Activated CD4-positive, CD25-positive, alpha-beta regulatory T cell (primary cell): ENCODE results near the gene SLC6A12.

Experiments
- DNase-seq, 4 experiments: peaks; one replicate each; lab custom pipeline; 2025; lab: John Stamatoyannopoulos, UW

The SLC6A12 gene

DNA sequence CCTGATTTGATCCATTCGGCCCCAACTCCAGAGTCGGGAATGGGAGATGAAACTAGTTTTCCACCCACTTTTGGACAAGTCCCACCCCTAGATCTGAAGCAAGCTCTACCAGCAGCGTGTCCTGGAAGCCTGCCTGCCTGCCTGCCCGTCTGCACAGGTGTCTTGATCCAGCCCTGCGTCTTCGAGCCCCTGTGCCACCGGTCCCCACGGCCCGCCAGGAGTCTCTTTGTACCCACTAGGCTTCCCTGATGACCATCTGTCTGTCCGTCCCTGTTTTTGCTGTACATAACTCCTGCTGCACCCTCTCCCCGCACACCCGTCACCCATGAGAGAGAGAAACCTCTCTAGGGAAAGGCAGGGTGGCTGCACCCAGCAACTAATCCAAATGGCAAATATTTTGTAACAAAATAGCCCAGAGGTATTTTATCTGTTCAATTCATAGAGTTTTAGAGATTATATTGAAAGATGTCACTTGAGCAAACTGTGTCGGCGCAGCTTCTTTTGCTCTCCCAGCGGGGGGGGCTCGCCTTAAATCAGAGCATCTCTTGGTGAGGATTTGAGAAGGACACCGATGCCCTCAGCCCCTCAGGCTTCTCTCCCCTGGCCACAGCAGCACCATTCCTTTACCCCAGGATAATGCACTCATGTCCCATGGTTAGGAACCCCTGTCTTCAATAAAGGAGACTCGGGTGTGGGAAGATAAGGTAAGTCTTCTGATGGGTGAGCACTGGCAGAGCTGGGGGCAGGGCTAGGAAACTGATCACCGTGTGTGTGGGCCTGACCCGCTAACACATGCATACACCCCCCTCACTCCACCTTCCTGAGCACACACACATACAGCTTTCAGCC, 35.8 kb downstream of the SLC6A12 start:
- no peak for DNase-seq

DNA sequence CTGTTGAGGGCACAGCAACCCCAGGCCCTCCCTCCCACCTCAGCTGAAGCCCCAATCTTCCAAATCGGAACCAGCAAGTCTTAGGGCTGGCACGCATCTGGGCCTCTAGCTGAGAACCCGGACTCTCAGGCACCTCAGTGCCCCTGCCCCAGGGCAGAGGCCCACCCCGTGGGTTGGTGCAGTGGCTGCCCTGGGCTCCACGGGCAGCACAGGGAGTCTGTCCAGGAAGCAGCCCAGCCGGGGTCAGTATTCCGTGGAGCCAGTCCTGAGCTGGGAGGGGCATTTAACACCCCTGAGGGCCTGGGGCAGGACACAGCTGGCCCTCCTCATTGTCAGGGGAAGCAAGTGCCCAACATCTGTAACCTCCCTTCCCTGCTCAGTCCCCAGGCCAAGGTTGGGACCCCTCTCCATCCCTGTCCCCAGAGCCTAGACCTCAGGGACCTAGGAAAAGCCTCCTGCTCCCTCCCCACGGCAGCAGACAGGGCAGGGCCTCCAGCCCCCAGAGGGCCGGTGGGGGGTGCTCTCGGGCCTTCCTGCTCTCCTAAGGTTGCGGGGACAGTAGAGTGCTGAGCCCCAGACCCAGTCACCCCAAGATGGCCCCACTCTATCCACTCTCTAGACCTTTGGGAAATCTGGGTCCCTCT, 36.5 kb downstream of the SLC6A12 start:
- DNase-seq = no peak

DNA sequence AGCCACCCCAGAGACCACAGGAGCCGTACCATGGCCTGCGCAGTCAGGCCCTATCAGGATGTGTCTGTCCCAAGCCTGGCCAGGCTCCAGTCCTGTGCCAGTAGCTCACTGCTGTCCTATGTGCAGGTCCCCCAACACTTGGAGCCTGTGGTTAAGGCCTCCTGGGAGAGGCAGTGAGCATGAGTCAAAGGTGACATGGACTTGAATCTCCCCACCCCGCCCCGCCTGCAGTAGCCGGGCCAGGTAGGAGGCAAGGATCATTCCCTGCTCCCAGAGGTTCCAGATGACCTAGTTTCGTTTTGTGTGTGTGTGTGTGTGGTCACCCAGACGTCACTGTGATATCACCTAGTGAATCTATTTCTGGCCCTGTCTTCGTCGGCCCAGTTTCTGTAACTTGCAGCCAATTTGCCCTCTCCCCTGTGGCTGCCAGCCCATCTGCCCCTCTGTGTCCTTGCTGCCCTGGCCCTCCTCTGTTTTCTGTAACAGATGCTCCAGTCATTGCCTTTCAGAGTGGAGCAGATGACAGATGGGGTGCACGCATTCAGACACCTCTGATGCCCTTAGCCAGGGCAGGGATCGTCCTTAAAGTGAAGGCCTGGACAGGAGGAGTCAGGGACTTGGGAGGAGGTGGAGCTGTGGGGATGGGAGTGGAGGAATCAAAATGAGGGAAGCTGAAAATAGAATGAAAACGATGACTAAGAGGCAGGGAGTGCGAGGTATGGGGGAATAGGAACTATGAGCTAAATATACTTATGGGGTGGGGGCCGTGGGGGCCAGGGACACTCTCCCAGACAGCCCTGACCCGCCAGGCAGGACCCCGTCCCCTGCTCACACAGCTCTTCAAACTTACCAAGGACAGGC, 37.4 kb downstream of the SLC6A12 start:
- DNase-seq = no peak

DNA sequence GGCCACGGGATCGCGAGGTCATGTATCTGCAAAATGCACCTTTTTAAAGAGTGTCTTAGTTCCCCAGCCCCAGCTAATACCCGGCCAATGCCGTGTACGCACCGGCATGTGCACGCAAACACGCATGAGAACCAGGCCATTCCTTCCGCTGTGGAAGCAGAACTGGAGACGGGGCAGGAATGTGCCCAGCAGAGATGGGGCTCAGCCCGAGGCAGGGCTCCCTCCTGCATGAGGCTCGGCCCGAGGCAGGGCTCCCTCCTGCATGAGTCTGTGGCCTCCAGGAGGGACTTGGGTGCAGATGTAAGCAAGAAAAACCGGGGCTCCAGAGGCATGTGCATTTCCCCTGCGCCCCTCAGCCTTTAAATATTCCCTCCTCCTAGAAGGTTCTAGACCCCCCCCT, 38.2 kb downstream of the SLC6A12 start:
- no peak for DNase-seq

DNA sequence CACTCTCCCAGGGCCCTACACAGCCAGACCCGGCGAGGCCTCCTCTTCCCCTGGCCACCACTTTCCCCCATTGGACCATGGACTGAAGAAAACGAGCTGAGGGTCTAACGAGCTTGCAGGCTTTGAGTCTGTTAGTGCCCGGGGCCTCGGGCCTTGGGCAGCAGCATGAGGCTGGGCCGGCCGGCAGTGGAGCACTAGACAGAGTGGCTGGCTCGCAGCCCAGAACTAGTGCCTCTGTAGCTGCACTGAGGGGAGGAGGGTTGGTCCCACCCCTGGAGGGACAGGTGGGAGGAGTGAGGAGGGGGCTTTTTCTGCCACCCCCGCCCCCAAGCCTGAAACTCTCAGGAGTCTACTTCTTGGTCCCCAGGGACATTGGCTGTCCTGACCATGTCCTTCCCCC, 38.7 kb downstream of the SLC6A12 start:
- DNase-seq = no peak

DNA sequence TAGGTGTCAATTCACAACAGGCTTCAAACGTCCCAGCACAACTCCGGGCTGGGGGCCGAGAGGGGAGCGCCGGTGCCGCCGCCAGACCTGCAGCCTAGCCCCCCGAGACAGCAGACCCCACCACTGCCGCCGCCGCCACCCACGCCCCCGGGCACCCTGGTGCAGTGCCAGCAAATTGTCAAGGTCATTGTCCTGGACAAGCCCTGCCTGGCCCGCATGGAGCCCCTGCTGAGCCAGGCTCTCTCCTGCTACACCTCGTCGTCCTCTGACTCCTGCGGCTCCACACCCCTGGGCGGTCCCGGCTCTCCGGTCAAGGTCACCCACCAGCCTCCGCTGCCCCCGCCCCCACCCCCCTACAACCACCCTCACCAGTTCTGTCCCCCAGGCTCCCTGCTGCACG, 39.4 kb downstream of the SLC6A12 start:
- no peak for DNase-seq

DNA sequence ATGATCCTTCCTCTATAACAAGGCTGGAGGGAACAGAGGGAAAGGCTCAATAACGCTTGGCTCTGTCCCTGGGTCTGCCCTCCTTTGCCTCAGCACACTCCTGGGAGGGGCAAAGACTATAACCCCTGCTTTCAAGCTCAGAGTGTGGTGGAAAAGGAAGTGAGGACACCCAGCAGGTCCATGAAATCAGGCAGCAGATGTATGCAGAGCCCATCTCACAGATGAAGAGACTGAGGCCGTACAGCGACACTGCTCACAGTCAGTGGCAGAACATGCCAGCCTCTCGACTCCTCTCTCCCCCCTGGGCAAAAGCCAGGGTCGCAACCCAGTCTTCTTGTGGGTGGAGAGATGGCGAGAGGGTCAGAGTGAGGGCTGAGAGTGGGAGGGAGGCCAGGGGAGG, 39.8 kb downstream of the SLC6A12 start:
- no peak for DNase-seq

DNA sequence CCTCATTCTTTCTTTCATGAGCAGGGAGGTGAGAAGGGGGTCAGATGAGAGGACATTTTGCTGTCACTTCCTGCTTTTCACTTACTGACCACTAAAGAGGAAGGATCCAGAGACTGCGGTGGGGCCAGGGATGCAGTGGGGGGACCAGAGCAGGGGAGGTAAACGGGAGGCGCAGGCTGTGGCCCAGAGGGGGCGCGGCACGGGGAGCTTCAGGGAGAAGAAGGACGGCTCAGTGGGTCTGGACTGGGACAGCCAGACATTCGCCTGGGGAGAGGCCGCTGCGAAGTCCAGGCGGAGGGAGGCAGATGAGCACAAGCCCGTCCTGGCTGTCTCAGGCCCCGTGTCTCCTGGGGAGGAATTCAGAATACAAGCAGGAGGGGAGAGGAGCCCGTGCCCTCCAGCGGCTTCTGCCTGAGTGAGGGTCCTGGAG, 41.2 kb downstream of the SLC6A12 start:
- no peak for DNase-seq

DNA sequence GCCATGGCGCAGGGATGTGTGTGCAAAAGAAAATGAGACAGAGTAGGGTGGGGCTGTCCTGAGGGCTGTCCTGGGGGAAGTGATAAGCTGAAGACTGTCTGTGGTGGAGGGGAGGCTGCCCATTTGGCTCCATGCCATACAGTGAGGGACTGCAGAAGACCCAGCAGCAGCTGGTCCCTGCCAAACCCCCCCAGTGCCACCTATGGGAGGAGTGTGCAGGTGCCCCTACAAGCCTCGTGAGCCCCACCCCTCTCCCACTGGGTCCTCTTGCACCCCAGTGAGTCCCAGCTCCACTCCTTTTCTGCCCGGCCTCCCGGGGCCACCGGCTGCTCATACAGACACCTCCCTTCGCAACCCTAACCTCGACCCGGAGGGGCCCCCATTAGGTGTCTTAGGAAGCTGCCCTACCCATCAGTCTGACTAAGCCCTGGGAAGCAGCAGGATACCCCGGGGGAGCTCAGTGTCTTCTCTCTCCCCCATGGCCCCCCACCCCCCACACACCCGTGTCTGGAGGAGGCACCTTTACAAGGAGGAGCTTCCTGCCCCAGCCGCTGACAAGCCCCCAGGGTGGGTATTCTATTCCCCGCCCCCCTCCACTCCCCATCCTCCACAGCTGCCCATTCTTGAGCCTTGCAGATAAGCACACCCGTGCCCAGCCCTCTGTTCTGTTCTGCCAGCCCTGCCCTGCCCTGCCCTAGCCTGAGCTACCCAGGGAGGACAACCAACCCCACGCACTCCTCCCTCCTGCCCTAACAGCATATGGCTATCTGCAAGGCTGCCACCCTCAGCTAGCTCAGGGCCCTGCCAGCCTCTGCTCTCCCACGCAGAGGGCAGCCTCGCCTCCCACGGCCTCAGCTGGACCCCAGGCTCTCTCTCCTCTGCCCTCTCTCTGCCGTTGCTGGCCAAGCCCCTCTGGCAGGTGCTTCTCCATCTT, 41.9 kb downstream of the SLC6A12 start:
- DNase-seq = no peak

DNA sequence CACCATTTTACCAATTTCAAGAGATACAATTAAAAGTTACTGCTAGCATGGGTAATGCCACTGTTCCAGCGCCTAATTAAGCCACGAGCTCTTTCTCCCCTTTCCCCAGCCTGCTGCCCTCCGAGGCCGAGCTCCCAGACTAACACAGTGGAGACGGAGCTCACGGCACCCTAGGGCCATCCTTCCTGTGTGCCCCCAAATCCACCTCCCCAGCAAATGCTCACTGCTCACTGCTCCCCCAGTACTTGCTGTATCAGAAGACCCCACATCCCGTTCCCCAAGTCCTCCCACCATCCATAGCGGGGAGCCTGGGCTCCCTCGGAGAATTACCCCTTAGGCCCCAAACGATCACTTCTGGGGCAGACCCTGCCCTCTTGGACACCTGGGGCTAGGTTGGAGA, 42.7 kb downstream of the SLC6A12 start:
- no peak for DNase-seq

DNA sequence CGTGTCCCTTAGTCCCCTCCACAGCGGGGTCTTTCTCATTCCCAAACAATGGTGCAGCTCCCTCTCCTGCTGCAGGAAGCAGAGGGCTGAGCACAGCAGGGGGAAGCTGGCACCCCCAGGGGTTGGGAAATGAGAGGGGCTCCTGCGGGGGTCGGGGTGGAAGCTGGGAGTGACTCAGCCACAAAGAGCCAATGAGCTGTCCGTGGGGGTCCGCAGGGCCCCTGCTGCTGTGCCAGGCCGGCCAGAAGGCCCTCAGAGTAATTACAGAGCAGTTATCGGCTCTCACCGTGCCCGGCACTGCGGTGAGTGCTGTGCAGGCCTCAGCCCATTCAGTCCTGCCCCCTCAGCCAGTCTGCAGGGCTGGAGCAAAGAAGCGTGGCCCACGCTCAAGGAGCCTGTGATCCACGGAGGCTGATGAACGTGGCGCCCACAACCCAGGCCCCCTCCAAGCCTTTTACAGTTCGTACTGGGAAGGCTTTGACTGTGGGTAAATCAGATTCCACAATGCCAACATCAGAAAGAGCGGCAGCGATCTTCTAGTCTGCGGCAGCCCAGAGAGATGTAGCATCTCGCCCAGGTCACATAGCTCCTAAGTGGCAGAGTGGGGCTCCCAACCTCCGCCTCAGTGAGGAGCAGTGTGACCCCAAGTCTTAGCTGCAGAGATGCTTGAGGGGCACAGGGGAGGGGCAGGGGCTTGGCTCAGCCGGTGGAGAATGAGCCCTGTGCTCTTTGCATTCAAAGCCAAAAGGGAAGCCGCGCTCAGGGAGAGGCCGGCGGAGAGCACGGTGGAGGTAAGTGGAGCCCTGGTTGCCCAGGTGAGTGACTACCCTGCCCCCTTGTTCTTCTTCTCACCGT, 43.4 kb downstream of the SLC6A12 start:
- DNase-seq = no peak

DNA sequence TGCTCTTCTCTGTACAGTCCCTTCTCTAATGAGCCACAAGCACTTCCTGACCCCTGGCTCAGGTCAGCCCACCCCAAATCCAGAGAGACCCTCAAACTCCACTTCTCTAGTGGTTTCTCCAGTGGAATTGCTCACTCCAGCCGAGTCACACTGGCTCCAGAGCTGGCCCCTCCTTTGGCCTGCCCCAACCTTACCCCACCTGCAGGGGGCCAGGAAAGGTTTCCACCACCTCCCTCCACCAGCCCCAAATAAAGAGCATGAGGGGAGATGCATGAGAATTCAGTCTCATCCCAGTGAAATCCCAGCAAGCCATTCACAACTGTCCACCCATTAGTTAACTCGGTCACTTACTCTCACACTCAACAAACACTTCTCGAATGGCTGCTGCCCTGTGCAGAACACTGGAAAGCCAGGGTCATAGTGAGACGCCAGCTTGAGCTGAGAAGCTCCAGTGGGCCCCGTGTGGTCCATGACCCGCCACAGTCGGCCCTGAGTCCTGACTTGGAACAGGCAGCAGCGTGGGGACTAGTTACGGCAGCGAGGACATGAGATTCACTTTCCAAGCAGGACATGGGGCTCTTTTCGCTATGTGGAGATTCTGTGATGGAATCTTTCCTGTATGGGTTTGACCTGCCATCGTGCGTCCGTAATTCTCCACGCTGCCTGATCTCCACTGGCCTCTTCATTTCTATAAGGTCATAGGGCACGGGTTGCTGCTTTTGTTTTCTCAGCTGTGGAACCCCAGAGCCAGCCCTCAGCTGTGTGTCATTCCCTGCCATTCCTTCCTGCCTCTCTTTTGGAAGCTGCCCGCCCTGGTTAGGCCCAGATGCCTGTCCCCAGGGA, 44.2 kb downstream of the SLC6A12 start:
- no peak for DNase-seq

DNA sequence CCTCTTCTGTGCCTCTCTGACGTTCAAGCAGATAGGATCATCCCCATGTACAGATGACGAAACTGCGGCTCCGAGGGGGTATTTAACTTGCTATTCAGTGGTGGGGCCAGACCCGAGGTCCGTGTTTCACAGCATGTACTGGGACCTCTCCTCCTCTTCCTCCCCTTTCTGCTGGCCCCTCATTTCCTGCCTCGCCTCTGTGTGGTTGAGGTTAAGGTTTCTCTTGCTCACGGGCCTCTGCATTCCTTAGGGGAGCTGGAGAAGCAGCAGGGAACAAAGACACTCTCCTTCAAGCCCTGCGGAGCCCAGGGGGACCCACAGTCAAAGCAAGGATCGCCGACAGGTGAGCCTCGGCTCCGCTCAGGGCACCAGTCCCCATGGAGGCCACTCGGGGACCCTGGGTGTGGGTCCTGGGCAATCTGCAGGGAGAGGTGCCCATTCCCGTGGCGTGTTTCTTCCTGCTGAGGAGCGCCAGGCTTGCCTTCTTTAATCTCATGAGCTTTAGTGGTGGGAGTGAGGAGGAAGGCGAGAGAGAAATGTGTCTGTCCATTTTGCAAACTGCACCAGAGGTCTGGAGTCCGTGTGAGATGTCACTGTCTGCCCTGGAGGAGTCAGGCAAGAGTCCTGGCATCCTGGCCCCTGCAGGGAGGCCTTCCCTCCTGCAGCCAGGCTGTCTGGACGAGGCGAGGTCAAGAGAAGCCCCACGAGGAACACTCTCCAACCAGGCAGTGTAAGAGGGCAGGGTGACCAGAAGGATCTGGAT, 45.0 kb downstream of the SLC6A12 start:
- no peak for DNase-seq

DNA sequence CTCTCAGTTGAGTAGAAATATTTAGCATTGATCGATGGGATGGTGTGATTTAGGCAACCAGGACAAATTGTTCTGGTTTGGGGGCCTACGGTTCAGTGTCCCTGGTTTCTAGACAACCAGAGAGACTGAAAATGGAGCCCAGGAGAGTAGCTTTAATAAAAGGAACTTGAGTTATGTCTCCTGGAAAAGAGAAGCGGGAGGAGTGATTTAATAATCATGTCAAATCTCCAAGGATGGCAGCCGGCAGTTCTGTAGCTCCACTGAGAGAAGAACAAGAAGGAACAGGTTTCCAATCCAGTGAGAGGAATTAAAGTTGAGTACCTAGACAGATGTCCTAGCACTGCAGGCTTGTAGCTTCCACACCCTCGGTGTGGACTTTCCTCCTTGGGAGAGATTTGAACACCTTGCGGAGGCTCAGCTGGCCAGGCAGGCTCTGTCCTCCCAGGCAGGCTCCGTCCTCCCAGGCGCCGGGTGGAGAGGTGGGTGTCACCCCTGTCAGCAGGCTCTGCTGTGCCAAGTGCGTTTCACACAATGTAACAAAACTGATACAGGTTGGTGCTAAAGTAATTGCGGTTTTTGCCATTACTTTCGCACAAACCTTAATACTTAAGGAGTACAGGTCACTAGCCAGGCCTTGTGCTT, 45.9 kb downstream of the SLC6A12 start:
- DNase-seq = no peak

DNA sequence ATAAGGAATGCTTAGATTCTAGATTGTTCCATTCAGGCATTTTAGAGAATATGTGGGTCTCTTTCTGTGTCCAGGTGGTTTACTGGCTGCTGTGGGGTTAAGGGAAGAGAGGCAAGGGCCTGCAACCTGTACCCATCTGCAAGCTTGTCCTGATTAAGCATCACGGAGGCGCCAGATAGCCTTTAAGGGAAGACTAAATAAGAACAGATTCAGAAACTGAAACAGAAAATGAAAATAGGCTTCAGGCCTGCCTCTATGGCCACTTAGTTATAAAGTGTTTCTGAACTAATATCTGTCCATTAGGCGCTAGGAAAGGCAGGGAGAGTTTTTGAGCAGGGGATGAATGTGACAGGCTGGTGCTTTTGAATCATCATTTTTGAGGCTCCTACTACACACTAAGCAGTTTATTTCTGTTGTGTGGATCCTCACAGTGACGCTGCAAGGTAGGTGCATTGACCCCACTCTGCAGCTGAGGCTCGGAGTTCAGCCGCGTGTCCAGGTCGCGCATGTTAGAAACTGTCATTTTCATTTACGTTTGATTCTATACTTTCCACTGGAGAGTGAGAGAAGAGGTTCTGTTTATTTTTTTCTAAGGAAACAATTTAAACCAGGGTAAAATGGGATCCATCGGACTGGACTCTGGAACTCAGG, 47.4 kb downstream of the SLC6A12 start:
- DNase-seq = no peak

DNA sequence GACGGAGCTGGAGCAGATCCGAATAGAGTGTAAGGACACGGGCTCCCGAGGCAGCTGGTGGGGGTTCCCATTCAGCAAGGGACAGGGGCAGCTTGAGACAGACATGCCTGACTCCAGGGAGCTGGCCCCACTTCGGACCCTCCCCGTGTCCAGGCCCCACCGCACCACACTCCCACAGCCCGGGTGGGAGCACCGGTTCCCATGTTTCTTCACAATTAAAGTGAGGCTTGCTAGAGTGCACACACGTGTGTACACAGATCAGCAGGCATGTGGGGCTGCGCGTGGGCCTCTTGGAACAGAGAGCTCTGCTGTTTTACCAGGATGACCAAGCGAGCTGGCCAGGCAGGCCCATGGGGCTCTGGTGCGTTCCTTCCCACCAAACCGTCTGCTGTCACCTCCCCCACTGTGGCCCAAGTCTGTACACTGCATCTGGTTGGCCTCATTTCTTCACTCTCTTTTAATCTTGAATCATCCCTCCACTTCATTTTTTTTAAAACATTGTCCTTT, 48.0 kb downstream of the SLC6A12 start:
- no peak for DNase-seq

DNA sequence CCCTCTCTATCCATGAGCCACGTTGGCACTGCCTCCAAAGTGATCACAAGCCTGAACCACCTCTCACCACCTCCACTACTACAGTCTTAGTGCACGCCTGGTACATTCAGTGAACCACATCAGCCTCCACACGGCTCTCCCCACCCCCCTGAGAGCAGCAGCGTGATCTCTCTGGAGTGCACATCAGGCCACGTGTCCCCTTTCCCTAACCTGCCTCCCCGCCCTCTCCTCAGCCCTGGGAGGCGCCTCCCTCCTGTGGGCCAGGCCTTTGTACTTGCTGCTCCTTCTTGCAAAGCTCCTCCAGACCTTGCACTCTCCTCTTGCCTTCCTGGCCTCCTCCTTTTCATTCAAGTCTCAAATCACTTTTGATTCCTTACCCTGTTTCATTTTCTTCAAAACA, 49.8 kb downstream of the SLC6A12 start:
- DNase-seq = no peak
